ENCODE data around the gene GJA10. TPM values are rescaled to one million over a fixed set of nuclear protein-coding genes. Genes with fewer than 3 reads are reported as not detected.

Gene GJA10
- total RNA-seq, 1 donor from 2014 or later = not detected

- TF ChIP-seq, protein P1, sequence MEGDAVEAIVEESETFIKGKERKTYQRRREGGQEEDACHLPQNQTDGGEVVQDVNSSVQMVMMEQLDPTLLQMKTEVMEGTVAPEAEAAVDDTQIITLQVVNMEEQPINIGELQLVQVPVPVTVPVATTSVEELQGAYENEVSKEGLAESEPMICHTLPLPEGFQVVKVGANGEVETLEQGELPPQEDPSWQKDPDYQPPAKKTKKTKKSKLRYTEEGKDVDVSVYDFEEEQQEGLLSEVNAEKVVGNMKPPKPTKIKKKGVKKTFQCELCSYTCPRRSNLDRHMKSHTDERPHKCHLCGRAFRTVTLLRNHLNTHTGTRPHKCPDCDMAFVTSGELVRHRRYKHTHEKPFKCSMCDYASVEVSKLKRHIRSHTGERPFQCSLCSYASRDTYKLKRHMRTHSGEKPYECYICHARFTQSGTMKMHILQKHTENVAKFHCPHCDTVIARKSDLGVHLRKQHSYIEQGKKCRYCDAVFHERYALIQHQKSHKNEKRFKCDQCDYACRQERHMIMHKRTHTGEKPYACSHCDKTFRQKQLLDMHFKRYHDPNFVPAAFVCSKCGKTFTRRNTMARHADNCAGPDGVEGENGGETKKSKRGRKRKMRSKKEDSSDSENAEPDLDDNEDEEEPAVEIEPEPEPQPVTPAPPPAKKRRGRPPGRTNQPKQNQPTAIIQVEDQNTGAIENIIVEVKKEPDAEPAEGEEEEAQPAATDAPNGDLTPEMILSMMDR (IDR thresholded peaks at IDR 0.05; ENCODE audit: insufficient read depth, low read length, poor library complexity, severe bottlenecking) = no peak
- DNase-seq (ENCODE audit: low read depth) = no peak
- Histone ChIP-seq H3K27me3 (ENCODE audit: control insufficient read depth, insufficient read depth, low read length) (no peaks in the 10 kb centered on the region), H3K36me3 (ENCODE audit: control insufficient read depth, insufficient read depth, low read length) (no peaks in the 10 kb centered on the region), H3K4me3 (ENCODE audit: low read depth, low read length) (no peak overlapping the region)
These were observed 27.4 kb downstream of the GJA10 start for GRCh38 chr6:89921691-89922090.

DNA sequence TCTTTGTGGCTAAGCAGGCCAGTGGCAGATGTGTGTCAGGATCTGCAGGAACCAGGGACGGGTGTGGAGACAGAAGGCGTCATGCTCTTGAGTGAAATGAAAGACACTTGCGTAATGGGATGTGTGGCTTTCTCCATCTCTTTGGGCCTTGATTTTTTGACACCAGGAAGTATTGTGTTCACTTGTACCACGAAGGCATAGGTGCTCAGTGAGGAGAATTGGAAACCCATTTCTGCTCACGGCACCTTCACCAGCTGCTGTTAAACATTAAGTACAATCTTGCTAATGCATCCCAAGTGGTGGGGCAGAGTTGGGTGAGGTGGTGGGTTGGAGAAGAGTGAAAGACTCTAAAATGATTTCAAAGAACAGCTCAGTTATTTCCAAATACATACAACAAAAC, 30.0 kb downstream of the GJA10 start:
- TF ChIP-seq, protein P1 (IDR thresholded peaks at IDR 0.05; ENCODE audit: insufficient read depth, low read length, poor library complexity, severe bottlenecking) = no peak
- Histone ChIP-seq H3K27me3 (ENCODE audit: control insufficient read depth, insufficient read depth, low read length) (no peaks in the 10 kb centered on the region), H3K36me3 (ENCODE audit: control insufficient read depth, insufficient read depth, low read length) (no peaks in the 10 kb centered on the region), H3K4me3 (ENCODE audit: low read depth, low read length) (no peak overlapping the region)
- DNase-seq (ENCODE audit: low read depth) = no peak

DNA sequence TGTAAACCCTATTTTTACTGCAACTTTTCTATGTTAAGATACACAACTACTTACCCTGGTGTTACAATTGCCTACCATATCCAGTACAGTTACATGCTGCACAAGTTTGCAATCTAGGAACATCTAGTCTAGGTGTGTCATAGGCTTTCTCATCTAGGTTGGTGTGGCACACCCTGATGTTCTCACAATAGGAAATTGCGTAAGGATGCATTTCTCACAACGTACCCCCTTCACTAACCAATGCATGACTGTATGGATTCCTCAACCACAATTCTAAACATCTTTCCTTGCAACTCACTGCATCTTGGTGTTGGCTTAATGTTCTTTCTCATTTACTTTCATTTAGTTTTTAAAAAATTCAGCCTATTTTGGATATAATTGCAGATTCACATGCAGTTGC, 31.6 kb downstream of the GJA10 start:
- TF ChIP-seq, protein P1 (IDR thresholded peaks at IDR 0.05; ENCODE audit: insufficient read depth, low read length, poor library complexity, severe bottlenecking) = no peak
- no peak overlapping the region for H3K4me3 ChIP-seq (ENCODE audit: low read depth, low read length)
- H3K27me3 ChIP-seq (ENCODE audit: control insufficient read depth, insufficient read depth, low read length) = no peaks in the 10 kb centered on the region
- H3K36me3 ChIP-seq (ENCODE audit: control insufficient read depth, insufficient read depth, low read length) = no peaks in the 10 kb centered on the region
- no peak for DNase-seq (ENCODE audit: low read depth)

GRCh38 chr6:89927264-89927663, 33.0 kb downstream of the GJA10 start:
- Histone ChIP-seq H3K4me3 (ENCODE audit: low read depth, low read length) (no peak overlapping the region), H3K36me3 (ENCODE audit: control insufficient read depth, insufficient read depth, low read length) (no peaks in the 10 kb centered on the region), H3K27me3 (ENCODE audit: control insufficient read depth, insufficient read depth, low read length) (no peaks in the 10 kb centered on the region)
- DNase-seq (ENCODE audit: low read depth) = no peak
- TF ChIP-seq, protein P1 (IDR thresholded peaks at IDR 0.05; ENCODE audit: insufficient read depth, low read length, poor library complexity, severe bottlenecking) = no peak

DNA sequence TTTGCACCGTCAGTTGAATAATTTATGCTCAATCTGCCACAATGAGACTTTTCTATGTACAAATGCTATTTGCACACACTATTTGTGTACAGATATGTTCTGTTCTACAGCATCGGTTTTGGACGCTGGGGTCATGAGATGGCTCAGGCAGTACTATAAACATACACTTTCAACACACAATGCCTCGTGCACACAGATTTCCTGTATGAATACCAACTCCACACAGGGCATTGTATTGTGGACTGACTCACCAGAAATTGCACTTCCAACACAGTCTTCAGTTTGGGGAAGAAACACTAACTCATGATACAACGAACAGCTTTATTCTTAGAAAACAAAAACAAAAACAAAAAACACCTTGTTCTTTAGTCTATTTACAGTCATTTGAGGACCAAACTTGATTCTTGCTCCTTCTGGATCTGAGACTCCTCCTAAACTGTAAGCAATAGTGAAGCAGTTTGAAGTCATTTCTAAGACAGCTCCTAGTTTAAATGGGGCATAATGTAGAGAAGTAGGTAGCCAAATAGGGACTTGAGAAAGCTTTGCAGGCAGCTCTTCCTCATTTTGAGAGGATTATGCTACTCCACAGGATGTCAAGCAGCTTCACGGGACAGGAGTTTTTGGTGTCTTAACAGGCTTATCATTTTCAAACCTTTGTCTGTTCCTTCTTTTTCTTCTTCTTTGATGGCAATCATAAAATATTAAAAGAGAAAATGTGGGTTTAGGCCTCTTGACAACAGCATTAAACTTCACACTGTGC, 33.7 kb downstream of the GJA10 start:
- Histone ChIP-seq H3K27me3 (ENCODE audit: control insufficient read depth, insufficient read depth, low read length) (no peaks in the 10 kb centered on the region), H3K4me3 (ENCODE audit: low read depth, low read length) (no peak overlapping the region), H3K36me3 (ENCODE audit: control insufficient read depth, insufficient read depth, low read length) (no peaks in the 10 kb centered on the region)
- TF ChIP-seq, protein P1 (IDR thresholded peaks at IDR 0.05; ENCODE audit: insufficient read depth, low read length, poor library complexity, severe bottlenecking) = no peak
- DNase-seq (ENCODE audit: low read depth) = no peak

GRCh38 chr6:89928604-89929003, 34.3 kb downstream of the GJA10 start:
- no peak for DNase-seq (ENCODE audit: low read depth)
- no peaks in the 10 kb centered on the region for H3K27me3 ChIP-seq (ENCODE audit: control insufficient read depth, insufficient read depth, low read length)
- no peak overlapping the region for H3K4me3 ChIP-seq (ENCODE audit: low read depth, low read length)
- H3K36me3 ChIP-seq (ENCODE audit: control insufficient read depth, insufficient read depth, low read length) = no peaks in the 10 kb centered on the region
- TF ChIP-seq, protein P1 (IDR thresholded peaks at IDR 0.05; ENCODE audit: insufficient read depth, low read length, poor library complexity, severe bottlenecking) = no peak

Data from kidney epithelial cell (primary cell).